T-helper 1 cell (primary cell): ENCODE data around the gene SUZ12.
"Not testable (repeated sequence)": the region's sequence is repeated elsewhere in the genome, so short reads cannot be mapped to it uniquely, and the experiment has no call there.

Experiments used
- DNase-seq, 5 donors: peaks; one replicate each; pipeline ENCODE4 v3.0.0-alpha.2; 2012 to 2020

The SUZ12 gene

GRCh38 chr17:32042266-32042665 lies 105.5 kb downstream of the SUZ12 start:
- not testable (repeated sequence) for DNase-seq

GRCh38 chr17:32045611-32046010 lies 108.8 kb downstream of the SUZ12 start:
- not testable (repeated sequence) for DNase-seq

- not testable (repeated sequence) for DNase-seq
Observed at GRCh38 chr17:32047663-32048062, 110.9 kb downstream of the SUZ12 start.
